DND-41 (cell line): ENCODE measurements around the gene ATPAF2.

Source experiments
- ATAC-seq: fragments of 200-7000 bp; cut with Tn5 transposase; 3 replicates; pipeline ENCODE4 v1.9.1; 2021; ENCODE audit warnings: low read depth; ENCODE audit not compliant: insufficient read depth
- DNase-seq: peaks from one replicate; pipeline ENCODE4 v3.0.0-alpha.2; 2020
- H2AFZ ChIP-seq: 2 replicates; pipeline ENCODE4 v1.6.0; 2012; ENCODE audit warnings: low read depth, low read length
- H3K27ac ChIP-seq: 2 replicates; pipeline ENCODE4 v1.5.1; 2012; ENCODE audit warnings: low read length, inconsistent platforms
- H3K27me3 ChIP-seq: fragments of 200-600 bp; sonication (generic); 2 replicates; pipeline ENCODE4 v1.6.0; 2012; ENCODE audit warnings: low read length, mild to moderate bottlenecking, inconsistent platforms; ENCODE audit not compliant: insufficient read depth, poor library complexity
- H3K36me3 ChIP-seq: 2 replicates; pipeline ENCODE4 v1.5.1; 2012; ENCODE audit warnings: low read length, inconsistent platforms; ENCODE audit not compliant: insufficient read depth
- H3K4me1 ChIP-seq: 2 replicates; pipeline ENCODE4 v1.5.1; 2012; ENCODE audit warnings: mild to moderate bottlenecking, low read length; ENCODE audit not compliant: insufficient read depth
- H3K4me2 ChIP-seq: 2 replicates; pipeline ENCODE4 v1.6.0; 2012; ENCODE audit warnings: mild to moderate bottlenecking, moderate library complexity, low read length, inconsistent platforms; ENCODE audit not compliant: insufficient read depth
- H3K4me3 ChIP-seq, 2 experiments: fragments of 200-600 bp in 1 of 2; shearing (Covaris generic) in 1 of 2; 2 replicates each; pipeline ENCODE4 v1.5.1; 2012 to 2016; ENCODE audit warnings: inconsistent platforms in 2 of 2, low read length in 2 of 2, mild to moderate bottlenecking in 2 of 2, low read depth in 1 of 2, moderate library complexity in 1 of 2
- H3K79me2 ChIP-seq: 2 replicates; pipeline ENCODE4 v1.6.0; 2012; ENCODE audit warnings: low read length, inconsistent platforms; ENCODE audit not compliant: insufficient read depth
- H3K9ac ChIP-seq: 2 replicates; pipeline ENCODE4 v1.6.0; 2012; ENCODE audit warnings: low read depth, mild to moderate bottlenecking, inconsistent platforms, low read length, moderate library complexity
- H3K9me3 ChIP-seq: 2 replicates; pipeline ENCODE4 v1.5.1; 2012; ENCODE audit warnings: low read length, moderate library complexity, mild to moderate bottlenecking, inconsistent platforms; ENCODE audit not compliant: insufficient read depth, severe bottlenecking
- H4K20me1 ChIP-seq: 2 replicates; pipeline ENCODE4 v1.6.0; 2012; ENCODE audit warnings: low read length; ENCODE audit not compliant: insufficient read depth
- CTCF ChIP-seq: IDR thresholded peaks from 2 replicates; pipeline ENCODE4 v1.5.1; 2012; ENCODE audit warnings: borderline replicate concordance, low read length, moderate library complexity, mild to moderate bottlenecking; ENCODE audit not compliant: poor library complexity, severe bottlenecking; ENCODE audit errors: extremely low read depth
- EZH2 ChIP-seq: IDR thresholded peaks from 3 replicates; pipeline ENCODE4 v1.6.1; 2012; ENCODE audit warnings: borderline replicate concordance, low read depth, mild to moderate bottlenecking, moderate library complexity, low read length, inconsistent platforms; ENCODE audit not compliant: severe bottlenecking

ATPAF2 gene

GRCh38 chr17:17985153-17985552 is 53.8 kb downstream of the ATPAF2 start:
- Histone ChIP-seq H2AFZ (no peak overlapping the region), H3K9me3 (no peaks in the 10 kb centered on the region), H3K27me3 (no peaks in the 10 kb centered on the region), H3K4me1 (no peaks in the 10 kb centered on the region), H3K36me3 (no peaks in the 10 kb centered on the region), H3K9ac (no peak overlapping the region), H3K4me2 (no peak overlapping the region), H3K79me2 (no peaks in the 10 kb centered on the region), H4K20me1 (no peaks in the 10 kb centered on the region), H3K4me3 (no peak overlapping the region), H3K27ac (no peak overlapping the region)
- DNase-seq (no peak), ATAC-seq (no peak)
- TF ChIP-seq CTCF, result no peak
- no peak for TF ChIP-seq EZH2

DNA sequence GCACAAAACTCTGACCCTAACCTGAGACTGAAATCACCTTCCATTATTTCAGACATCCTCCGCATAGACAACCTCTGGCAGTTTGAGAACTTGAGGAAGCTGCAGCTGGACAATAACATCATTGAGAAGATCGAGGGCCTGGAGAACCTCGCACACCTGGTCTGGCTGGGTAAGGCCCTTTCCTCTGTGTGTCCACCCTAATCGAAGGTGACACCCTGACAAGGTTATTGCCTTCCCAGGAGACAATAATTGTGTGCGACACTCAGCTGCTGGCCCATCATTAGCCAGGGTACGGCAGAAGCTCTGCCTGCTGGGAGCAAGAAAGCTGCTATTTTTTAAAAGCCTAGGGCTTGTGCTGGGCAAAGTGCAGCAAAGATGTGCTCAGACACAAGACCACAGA is 55.2 kb downstream of the ATPAF2 start:
- H3K9ac ChIP-seq, result no peak overlapping the region
- no peaks in the 10 kb centered on the region for H3K27me3 ChIP-seq
- ATAC-seq (no peak), DNase-seq (no peak)
- no peak overlapping the region for H3K4me2 ChIP-seq
- TF ChIP-seq EZH2 (no peak), CTCF (no peak)
- H3K4me3 ChIP-seq, result no peak overlapping the region
- no peaks in the 10 kb centered on the region for H4K20me1 ChIP-seq
- no peaks in the 10 kb centered on the region for H3K79me2 ChIP-seq
- no peak overlapping the region for H2AFZ ChIP-seq
- H3K36me3 ChIP-seq, result no peaks in the 10 kb centered on the region
- no peaks in the 10 kb centered on the region for H3K9me3 ChIP-seq
- no peak overlapping the region for H3K27ac ChIP-seq
- no peaks in the 10 kb centered on the region for H3K4me1 ChIP-seq

- H3K4me2 ChIP-seq, result no peak overlapping the region
- H3K79me2 ChIP-seq, result no peaks in the 10 kb centered on the region
- H3K4me3 ChIP-seq, result no peak overlapping the region
- no peaks in the 10 kb centered on the region for H3K36me3 ChIP-seq
- no peaks in the 10 kb centered on the region for H4K20me1 ChIP-seq
- no peaks in the 10 kb centered on the region for H3K4me1 ChIP-seq
- no peak overlapping the region for H2AFZ ChIP-seq
- H3K27me3 ChIP-seq, result no peaks in the 10 kb centered on the region
- no peaks in the 10 kb centered on the region for H3K9me3 ChIP-seq
- ATAC-seq, result no peak
- TF ChIP-seq EZH2, result no peak
- no peak for TF ChIP-seq CTCF
- DNase-seq, result no peak
- H3K27ac ChIP-seq, result no peak overlapping the region
- H3K9ac ChIP-seq, result no peak overlapping the region
Observed at GRCh38 chr17:17983376-17983775, 55.6 kb downstream of the ATPAF2 start.

DNA sequence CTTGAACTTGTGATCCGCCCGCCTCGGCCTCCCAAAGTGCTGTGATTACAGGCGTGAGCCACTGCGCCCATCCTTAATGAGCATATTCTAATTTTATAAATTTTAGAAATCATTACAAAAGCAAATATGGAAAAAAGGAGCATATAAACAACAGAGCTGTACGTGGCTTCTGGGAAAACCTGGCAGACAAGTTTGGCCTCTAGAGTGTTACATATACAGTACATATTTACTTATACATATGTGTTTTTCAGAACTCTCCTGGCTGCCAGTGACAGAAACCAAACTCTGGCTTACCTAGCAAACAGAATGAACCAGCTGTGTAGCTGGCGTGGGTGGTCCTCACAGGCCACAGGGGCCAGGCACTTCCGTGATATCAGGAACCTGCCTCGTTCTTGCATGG is 56.2 kb downstream of the ATPAF2 start:
- H3K27me3 ChIP-seq, result no peaks in the 10 kb centered on the region

More for the DNA sequence above, 56.2 kb downstream of the ATPAF2 start:
- Histone ChIP-seq H2AFZ (no peak overlapping the region), H4K20me1 (no peaks in the 10 kb centered on the region), H3K9me3 (no peaks in the 10 kb centered on the region), H3K4me2 (no peak overlapping the region), H3K4me1 (no peaks in the 10 kb centered on the region), H3K36me3 (no peaks in the 10 kb centered on the region), H3K4me3 (no peak overlapping the region), H3K9ac (no peak overlapping the region), H3K27ac (no peak overlapping the region), H3K79me2 (no peaks in the 10 kb centered on the region)
- TF ChIP-seq CTCF (no peak), EZH2 (no peak)
- ATAC-seq (no peak), DNase-seq (no peak)
